GM21529 (cell line): ENCODE results near the gene WASF1.

Experiments
- ATAC-seq: cut with Tn5 transposase; IDR thresholded peaks from one replicate; pipeline ENCODE4 v1.9.1; 2021; ENCODE audit not compliant: unreplicated experiment

The WASF1 gene

DNA sequence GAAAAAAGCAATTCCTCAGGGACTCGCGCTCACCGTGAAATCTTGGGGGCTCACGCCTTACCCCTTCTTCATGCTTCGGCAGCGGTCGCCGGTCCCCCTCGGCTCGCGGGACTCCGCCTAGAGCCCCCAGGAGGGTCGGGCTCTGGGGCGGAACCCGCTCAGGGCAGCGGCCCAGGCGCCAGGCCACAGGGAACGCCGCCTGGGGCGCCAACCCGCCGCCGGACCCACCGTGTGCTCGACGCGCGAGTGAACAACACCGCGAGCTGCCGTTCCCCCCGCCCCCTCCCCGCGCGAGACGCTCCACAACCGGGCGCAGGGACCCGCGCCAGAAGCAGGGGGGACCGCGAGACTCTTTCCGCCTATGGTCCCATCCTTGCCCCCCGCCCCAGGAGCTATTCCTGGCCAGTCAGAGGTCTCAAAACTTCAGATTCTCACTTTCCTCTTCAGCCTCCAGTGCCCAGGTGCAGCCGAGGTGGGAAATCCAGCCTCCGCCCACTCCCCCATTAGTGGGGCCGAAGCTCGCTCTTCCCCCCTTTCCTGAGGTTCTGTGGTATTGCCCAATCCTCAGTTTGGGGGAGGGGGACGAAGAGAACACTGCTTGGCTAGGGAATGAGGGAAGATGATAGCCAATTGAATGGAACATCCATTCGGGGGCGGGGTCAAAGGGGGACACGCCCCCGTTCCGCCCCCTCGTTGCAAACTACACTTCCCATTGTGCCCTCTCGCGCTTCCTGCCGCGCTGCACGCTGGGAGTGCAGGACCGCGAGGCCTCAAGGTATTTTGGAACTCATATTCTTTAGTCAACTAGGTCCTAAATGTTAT is at the start of gene WASF1:
Gene WASF1 (minus strand): TSS at position 265 of the 822 bp plus-strand sequence. CDS start 52,069 bp downstream, outside the sequence.
- peak; percentile 84 for ATAC-seq

- ATAC-seq: no peak
Observed at GRCh38 chr6:110226261-110226660, 46.8 kb upstream of the WASF1 start.

- no peak for ATAC-seq
Observed at GRCh38 chr6:110221738-110222137, 42.3 kb upstream of the WASF1 start.

DNA sequence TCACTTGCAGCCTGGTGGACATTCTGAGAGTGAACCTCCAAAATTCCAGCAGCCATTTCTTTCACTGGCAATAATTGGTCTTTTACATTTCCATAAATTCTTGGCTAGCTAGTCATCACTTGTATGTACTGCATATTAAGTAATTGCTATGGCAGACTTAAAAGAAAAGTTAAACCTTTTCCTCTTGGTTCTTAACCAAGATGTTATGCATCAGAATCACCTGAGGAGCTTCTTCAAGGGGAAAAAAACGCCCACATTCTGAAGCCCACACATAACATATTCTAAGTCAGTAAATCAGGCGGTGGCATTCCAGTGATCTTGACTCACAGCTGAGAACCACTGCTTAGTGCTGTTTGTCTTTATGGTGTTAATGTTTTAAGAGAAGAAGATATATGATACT is 37.8 kb upstream of the WASF1 start:
- ATAC-seq: no peak

GRCh38 chr6:110216140-110216539 is 36.7 kb upstream of the WASF1 start:
- ATAC-seq: no peak

DNA sequence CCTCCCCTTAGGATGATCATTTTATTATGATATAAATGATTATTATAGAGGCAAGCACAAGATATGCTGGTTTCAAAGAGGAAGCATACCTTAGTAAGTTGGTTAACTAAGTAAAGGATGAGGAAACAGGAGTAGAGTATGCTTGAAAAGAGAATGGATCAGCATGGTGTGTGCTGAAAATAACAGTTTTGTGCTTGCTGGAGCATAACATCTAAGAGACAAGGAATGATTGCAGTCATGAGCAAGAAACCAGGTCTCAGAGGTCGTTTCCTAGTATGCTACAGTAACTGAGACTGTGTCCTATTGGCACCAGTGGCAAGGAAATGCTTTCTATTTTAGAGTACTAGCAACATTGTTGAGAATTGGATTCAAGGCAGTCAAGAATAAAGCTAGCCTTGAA is 34.9 kb upstream of the WASF1 start:
- no peak for ATAC-seq

GRCh38 chr6:110211753-110212152 is 32.3 kb upstream of the WASF1 start:
- no peak for ATAC-seq

DNA sequence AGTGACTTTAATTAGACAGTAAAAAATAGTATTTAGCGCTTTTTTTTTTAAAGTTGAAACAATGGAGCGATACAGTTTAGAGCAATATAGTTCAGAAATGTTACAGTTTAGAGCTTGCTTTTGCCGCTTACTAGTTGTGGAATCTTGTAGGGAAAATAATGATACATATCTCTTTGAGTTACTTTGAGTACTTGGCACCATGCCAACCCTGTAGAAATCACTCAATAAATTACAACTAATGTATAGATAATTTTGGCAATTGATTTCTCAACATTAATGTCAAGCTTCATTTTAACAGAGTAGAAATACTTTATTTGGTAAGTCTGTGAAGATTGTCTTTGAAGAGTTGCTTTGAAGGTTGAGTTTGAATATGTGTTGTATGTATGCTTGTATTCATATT is 28.2 kb upstream of the WASF1 start:
- no peak for ATAC-seq

DNA sequence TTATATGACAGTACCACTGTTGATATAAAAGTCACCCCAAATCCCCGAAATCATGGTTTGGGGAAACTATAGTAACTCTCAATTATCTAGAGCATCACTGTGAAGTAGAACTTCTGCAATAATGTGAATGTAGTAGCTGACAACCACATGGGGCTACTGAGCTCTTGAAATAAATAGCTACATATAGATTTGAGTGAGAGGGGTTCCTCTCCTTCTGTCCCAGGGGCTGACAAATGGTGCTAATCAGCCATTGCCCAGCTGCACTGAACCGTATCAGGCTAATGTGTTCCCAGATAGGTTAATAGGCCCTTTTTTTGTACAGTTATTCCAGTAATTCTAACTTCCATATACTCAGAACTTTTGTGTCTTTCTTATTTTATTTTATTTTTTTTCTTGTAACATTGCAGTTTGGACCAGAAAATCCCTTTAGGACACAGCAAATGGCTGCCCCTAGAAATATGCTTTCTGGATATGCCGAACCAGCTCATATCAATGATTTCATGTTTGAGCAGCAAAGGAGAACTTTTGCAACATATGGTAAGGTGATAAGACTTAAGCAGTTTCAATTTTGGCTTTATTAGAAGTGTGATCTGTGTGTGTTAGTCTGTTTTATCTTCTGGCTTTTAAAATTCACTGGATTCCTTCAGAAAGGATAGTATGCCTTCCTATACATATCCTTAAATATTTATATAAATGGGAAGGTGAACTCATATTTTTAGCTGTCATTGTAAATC is 21.8 kb upstream of the WASF1 start:
- ATAC-seq: no peak

GRCh38 chr6:110198561-110198960 is 19.1 kb upstream of the WASF1 start:
- no peak for ATAC-seq

- no peak for ATAC-seq
Observed at GRCh38 chr6:110196874-110197273, 17.4 kb upstream of the WASF1 start.

DNA sequence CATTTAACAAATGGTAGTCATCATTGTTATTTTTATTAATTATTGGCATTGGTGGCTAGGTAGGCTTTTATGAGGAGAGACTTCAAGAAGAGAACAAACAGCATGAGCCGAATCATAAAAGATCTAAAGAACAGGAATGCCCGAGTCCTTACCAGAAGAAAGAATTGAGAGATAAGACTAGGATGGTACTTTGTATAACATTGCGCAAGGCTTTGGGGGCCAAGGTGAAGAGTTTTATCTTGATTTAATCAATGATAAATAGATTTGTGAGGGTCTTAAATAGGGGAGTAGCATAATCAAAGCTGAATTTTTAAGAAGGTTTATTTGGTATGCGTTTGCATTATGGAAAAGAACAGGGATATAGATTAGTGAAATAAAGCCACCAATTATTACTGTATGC is 16.2 kb upstream of the WASF1 start:
- ATAC-seq: no peak

- no peak for ATAC-seq
Observed at GRCh38 chr6:110191477-110191876, 12.0 kb upstream of the WASF1 start.

GRCh38 chr6:110190726-110191125 is 11.3 kb upstream of the WASF1 start:
- ATAC-seq: no peak

DNA sequence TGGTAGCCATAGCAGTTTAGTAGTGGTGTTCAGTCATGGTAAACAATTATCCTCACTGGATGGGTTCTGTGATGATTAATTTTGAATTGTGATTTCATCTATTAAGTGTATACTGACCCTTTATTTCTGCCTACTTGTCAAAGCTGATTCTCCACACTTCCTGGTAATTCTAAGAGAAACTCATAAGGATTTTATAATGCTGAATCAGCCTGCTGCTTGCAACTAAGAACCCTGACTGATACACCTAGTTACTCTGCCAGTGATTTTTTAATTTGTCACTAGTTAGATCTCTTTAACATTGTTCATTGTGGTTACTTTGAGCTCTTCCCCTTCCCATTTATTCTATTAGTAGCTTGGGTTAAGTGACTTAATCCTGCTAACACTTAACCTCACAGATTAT is 9.3 kb upstream of the WASF1 start:
- no peak for ATAC-seq

GRCh38 chr6:110185879-110186278 is 6.4 kb upstream of the WASF1 start:
- ATAC-seq: peak; percentile 58

- no peak for ATAC-seq
Observed at GRCh38 chr6:110183292-110183885, 3.9 kb upstream of the WASF1 start.

- ATAC-seq: no peak
Observed at GRCh38 chr6:110181131-110182030, 1.9 kb upstream of the WASF1 start.

GRCh38 chr6:110180228-110181008 is 948 bp upstream of the WASF1 start, which contains the start of gene CDC40:
Gene CDC40, plus strand, starts transcription at chr6:110180427. Its CDS starts 18 bp downstream, at chr6:110180445.
- peak; percentile 43 for ATAC-seq
